Bronchial epithelial cell (primary cell): ENCODE data around the gene PLCE1. TPM values are rescaled to one million over a fixed set of nuclear protein-coding genes. Genes with fewer than 3 reads are reported as not detected.
A peak's percentile ranks its signal among the peaks of the same experiment; 100 is the strongest.

Source experiments
- DNase-seq: peaks from one replicate; pipeline ENCODE4 v3.0.0-alpha.2; 2010; ENCODE audit warnings: low read depth
- FAIRE-seq: peaks from 2 replicates; lab custom pipeline; 2011; peaks lifted over from hg19 to GRCh38; lab: Jason Lieb, UNC
- H3K27me3 ChIP-seq: 2 replicates; pipeline ENCODE4 v1.5.1; 2011; ENCODE audit warnings: low read length; ENCODE audit not compliant: control insufficient read depth, insufficient read depth
- H3K36me3 ChIP-seq: 2 replicates; pipeline ENCODE4 v1.5.1; 2011; ENCODE audit warnings: low read length; ENCODE audit not compliant: control insufficient read depth, insufficient read depth
- H3K4me3 ChIP-seq: 2 replicates; pipeline ENCODE4 v1.5.1; 2011; ENCODE audit warnings: mild to moderate bottlenecking, low read depth, low read length, control low read depth
- CTCF ChIP-seq: IDR thresholded peaks from 2 replicates; pipeline ENCODE4 v1.5.1; 2011; ENCODE audit warnings: mild to moderate bottlenecking, moderate library complexity, low read length, control low read depth, inconsistent platforms; ENCODE audit not compliant: insufficient read depth, severe bottlenecking
- total RNA-seq: library from RNA; depleted of rRNA; stranded (reverse); fragments of >200 nt; gene quantifications from 2 replicates; pipeline ENCODE4 v1.2.1, GENCODE V29; 2014

Gene PLCE1
- total RNA-seq, 1 donor from 2014 or later: 0.26 TPM

- FAIRE-seq: peak; percentile 68
- no peak for DNase-seq
- H3K4me3 ChIP-seq: no peak overlapping the region
Observed at GRCh38 chr10:93991114-93991513, 2.6 kb upstream of the PLCE1 start.

DNA sequence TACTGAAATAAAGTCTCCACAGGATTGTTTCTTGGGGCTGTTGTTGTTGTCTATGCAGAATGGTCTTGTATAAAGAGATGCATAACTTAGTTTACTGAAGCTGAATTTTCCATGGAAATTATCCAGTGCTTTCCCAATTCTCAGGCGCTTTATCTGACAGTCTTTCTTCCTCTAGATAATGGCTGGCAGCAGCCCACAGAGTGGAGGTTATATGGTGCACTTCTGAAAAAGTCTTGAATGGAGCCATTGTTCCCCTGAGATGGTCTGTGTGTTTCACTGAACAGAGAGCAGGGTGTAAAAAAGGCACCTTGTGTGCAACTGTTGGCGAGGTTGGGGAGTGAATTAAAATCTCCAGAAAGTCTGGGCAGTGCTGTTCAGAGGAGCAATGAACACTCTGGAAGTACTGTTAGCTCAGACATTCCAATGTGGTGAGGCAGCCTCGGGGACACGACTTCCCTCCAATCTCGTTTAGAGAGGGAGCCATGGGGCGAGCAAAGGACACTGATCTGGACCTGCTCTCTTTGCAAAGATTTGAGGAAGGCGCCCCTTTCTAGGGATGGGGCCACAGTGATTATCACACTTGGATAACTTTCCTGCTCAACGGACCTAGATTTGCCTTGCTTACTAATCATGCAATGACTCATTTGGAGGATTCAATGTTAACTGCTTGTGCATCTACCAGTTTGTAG is 2.0 kb upstream of the PLCE1 start:
- DNase-seq (peak; percentile 67), FAIRE-seq (no peak)
- no peaks in the 10 kb centered on the region for H3K27me3 ChIP-seq
- no peak overlapping the region for H3K4me3 ChIP-seq
- no peak for TF ChIP-seq CTCF
- H3K36me3 ChIP-seq: no peaks in the 10 kb centered on the region

More at GRCh38 chr10:93991114-93991513, 2.6 kb upstream of the PLCE1 start:
- no peaks in the 10 kb centered on the region for H3K36me3 ChIP-seq
- TF ChIP-seq CTCF: no peak
- no peaks in the 10 kb centered on the region for H3K27me3 ChIP-seq

GRCh38 chr10:93992400-93993030 is 1.2 kb upstream of the PLCE1 start:
- H3K36me3 ChIP-seq: no peaks in the 10 kb centered on the region
- FAIRE-seq: no peak
- H3K4me3 ChIP-seq: no peak overlapping the region
- no peak for DNase-seq
- TF ChIP-seq CTCF: no peak
- no peaks in the 10 kb centered on the region for H3K27me3 ChIP-seq

- DNase-seq: no peak
- H3K27me3 ChIP-seq: no peaks in the 10 kb centered on the region
- H3K4me3 ChIP-seq: peak overlapping the region; percentile 47
- no peak for TF ChIP-seq CTCF
- H3K36me3 ChIP-seq: no peaks in the 10 kb centered on the region
- FAIRE-seq: no peak
Observed at GRCh38 chr10:93993414-93993781, 333 bp upstream of the PLCE1 start.

- TF ChIP-seq CTCF: no peak
- DNase-seq (no peak), FAIRE-seq (no peak)
- H3K4me3 ChIP-seq: peak overlapping the region; percentile 47
- no peaks in the 10 kb centered on the region for H3K27me3 ChIP-seq
- H3K36me3 ChIP-seq: no peaks in the 10 kb centered on the region
Observed at GRCh38 chr10:93994438-93994801, 689 bp downstream of the PLCE1 start.
